ENCODE measurements around the gene DUS1L. TPM values are rescaled to one million over a fixed set of nuclear protein-coding genes. Genes with fewer than 3 reads are reported as not detected.

The DUS1L gene
- total and polyA plus RNA-seq, 9 donors: 15.0 to 72.4 (median 62.5) TPM

DNA sequence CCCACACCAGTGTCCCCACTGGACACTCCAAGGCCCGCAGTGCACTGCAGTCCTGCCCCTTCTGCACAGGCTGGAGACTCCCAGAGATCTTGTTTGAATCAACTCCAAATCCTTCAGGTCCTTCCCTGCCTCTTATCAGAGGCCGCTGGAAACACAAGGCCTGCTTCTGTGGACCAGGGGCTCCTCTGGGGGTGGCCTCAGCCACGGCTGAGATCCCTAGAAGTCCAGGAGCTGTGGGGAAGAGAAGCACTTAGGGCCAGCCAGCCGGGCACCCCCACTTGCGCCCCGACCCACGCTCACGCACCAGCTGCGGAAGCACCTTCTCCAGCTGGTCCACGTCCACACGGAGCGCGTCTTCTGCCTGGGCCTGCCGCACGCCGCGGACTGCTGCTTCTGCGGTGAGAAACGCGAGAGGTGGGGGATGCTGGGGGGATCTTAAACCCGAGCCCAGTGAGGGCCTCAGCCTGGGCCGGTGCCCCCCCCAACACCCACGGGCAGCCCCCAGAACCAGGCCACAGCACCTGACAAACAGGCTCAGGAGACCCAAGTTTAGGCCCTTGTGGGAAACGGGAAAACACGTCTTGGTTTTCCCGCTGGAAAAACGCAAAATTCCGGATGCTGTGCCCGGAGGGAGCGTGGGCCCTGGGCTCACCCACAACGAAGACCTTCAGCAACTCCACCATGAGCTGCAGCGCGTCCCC is 46.5 kb downstream of the DUS1L start:
- Histone ChIP-seq H3K4me3 (no peak overlapping the region), H3K27ac (no peak overlapping the region), H3K4me1 (ENCODE audit: insufficient read depth) (peaks cover 7% of the 10 kb centered on the region), H3K36me3 (no peaks in the 10 kb centered on the region), H3K27me3 (no peaks in the 10 kb centered on the region), H3K9me3 (no peaks in the 10 kb centered on the region)
- DNase-seq: no peak
- 65 to 70% (median 65%) methylated on average over 32 to 33 of the region's 33 CpGs for WGBS, 3 donors
- TF ChIP-seq, protein P1, sequence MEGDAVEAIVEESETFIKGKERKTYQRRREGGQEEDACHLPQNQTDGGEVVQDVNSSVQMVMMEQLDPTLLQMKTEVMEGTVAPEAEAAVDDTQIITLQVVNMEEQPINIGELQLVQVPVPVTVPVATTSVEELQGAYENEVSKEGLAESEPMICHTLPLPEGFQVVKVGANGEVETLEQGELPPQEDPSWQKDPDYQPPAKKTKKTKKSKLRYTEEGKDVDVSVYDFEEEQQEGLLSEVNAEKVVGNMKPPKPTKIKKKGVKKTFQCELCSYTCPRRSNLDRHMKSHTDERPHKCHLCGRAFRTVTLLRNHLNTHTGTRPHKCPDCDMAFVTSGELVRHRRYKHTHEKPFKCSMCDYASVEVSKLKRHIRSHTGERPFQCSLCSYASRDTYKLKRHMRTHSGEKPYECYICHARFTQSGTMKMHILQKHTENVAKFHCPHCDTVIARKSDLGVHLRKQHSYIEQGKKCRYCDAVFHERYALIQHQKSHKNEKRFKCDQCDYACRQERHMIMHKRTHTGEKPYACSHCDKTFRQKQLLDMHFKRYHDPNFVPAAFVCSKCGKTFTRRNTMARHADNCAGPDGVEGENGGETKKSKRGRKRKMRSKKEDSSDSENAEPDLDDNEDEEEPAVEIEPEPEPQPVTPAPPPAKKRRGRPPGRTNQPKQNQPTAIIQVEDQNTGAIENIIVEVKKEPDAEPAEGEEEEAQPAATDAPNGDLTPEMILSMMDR (IDR thresholded peaks at IDR 0.05): no peak
- TF ChIP-seq POLR2A (IDR thresholded peaks at IDR 0.05): no peak
- intact Hi-C loops (cut with DNase I): loop anchor here in 2 of 4 donors (5.0 kb wide), 1 partner anchor 57 kb away; the partner anchor contains the start of gene NOTUM (in 2 of the 2)

DNA sequence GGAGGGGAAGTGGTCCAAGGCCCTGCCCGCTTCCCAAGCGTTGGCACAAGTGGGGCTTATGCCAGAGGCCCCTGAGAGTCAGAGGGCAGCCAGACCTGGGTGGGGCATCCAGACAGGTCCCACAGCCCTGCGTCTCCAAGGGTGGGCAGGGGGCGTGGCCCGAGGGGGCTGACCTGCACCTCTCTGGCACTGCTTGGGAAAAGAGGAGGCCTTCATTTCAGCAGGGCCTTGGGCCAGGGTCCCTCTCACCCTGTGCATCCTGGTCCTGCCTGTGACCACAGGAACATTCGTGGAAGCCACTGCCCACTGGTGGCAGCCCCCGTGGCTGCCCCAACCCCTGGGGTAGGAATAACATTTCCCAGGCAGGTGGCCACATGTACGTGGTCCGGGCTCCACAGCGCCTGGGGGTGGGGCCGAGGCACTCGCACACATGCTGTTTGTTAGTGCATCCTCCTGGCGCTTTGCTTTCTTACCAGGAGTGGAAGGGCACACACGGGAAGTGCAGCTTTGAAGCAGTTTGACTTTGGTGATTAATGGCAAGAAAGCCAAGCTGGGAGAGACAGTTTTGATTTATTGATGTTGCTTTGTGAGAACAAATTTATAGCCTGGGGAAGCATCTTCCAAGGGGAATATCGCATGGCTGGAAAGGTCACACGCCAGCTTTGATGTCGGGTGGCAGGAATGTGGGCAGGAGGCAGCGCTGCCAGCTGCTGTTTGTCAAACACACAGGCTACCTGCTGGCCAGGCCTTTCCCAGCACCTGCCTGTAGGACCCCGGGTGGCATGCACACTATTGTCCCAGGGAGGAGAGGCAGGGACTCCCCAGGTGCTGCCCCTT is 47.2 kb downstream of the DUS1L start:
- 70 to 75% (median 72%) methylated on average over 19 of the region's 19 CpGs for WGBS, 3 donors
- Histone ChIP-seq H3K36me3 (no peaks in the 10 kb centered on the region), H3K27ac (no peak overlapping the region), H3K4me1 (ENCODE audit: insufficient read depth) (peaks cover 3% of the 10 kb centered on the region), H3K27me3 (no peaks in the 10 kb centered on the region), H3K9me3 (no peaks in the 10 kb centered on the region), H3K4me3 (no peak overlapping the region)
- intact Hi-C loops (cut with DNase I): loop anchor here in 2 of 4 donors (5.0 kb wide), 1 partner anchor 56 kb away; the partner anchor contains the start of gene NOTUM (in 2 of the 2)
- no peak for TF ChIP-seq POLR2A (IDR thresholded peaks at IDR 0.05)
- TF ChIP-seq EP300 (IDR thresholded peaks at IDR 0.05): no peak
- TF ChIP-seq, protein P1 (IDR thresholded peaks at IDR 0.05): no peak
- DNase-seq: no peak

DNA sequence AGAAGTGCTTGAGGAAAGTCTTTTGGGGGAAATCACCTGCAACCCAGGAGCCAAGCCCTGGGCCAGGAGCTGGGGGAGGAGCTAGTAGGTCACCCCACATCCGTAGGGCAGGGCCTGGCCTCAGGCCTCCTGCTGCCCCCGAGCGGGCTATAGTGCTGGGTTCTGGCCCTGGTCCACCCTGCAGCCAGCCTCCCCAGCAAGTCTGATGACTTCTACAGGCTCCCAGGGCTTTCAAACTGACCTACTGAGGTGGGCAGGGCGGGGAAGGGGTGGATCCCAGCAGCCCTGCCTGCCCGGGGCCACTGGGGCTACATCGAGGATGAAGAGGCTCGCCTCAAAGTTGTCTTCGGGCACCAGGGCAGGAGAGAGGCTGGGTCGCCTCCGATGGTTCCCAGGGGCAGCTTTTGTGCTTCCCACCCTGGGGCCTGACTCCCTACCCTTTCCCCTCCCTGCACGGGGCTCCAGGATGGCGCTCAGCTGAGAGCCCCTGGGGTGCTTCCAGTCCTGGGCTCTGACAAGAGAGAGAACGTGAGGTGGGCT is 47.9 kb downstream of the DUS1L start:
- H3K4me1 ChIP-seq (ENCODE audit: insufficient read depth): peaks cover 3% of the 10 kb centered on the region
- no peaks in the 10 kb centered on the region for H3K27me3 ChIP-seq
- intact Hi-C loops (cut with DNase I): loop anchor here in 2 of 4 donors (5.0 kb wide), 1 partner anchor 55 kb away; the partner anchor contains the start of gene NOTUM (in 2 of the 2)
- 78 to 89% (median 82%) methylated on average over 12 to 13 of the region's 13 CpGs for whole genome bisulfite sequencing, 3 donors
- no peak overlapping the region for H3K4me3 ChIP-seq
- no peak overlapping the region for H3K27ac ChIP-seq
- TF ChIP-seq EP300 (IDR thresholded peaks at IDR 0.05) (no peak), POLR2A (IDR thresholded peaks at IDR 0.05) (no peak)
- TF ChIP-seq, protein P1 (IDR thresholded peaks at IDR 0.05): no peak
- no peaks in the 10 kb centered on the region for H3K36me3 ChIP-seq
- H3K9me3 ChIP-seq: no peaks in the 10 kb centered on the region
- no peak for DNase-seq

DNA sequence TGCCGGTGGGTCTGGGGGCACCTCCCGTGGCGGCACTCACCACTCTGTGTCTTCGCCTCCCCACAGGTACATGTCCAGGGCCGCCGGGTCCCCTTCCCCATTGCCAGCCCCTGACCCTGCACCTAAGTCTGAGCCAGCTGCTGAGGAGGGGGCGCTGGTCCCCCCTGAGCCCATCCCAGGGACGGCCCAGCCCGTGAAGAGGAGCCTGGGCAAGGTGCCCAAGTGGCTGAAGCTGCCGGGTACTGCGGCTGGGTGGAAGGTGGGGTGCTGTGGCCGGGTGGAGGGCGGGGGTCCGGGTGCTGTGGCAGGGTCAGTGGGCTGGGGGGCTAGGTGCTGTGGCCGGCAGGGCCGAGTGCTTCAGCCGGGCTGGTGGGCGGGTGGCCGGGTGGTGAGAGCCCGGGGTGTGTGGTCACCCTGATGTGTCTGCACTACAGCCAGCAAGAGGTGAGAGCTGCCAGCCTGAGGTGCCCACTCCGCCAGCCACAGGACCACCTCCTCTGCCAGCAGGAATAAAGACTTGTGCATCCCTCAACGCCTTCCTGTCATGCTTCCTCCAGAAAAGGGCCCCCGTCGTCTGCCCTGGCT is 48.6 kb downstream of the DUS1L start:
- 83 to 89% (median 84%) methylated on average over 23 to 24 of the region's 24 CpGs for WGBS, 3 donors

More for the DNA sequence above, 48.6 kb downstream of the DUS1L start:
- Histone ChIP-seq H3K27me3 (no peaks in the 10 kb centered on the region), H3K4me3 (no peak overlapping the region), H3K4me1 (ENCODE audit: insufficient read depth) (peaks cover 3% of the 10 kb centered on the region), H3K9me3 (no peaks in the 10 kb centered on the region), H3K27ac (no peak overlapping the region), H3K36me3 (no peaks in the 10 kb centered on the region)
- no peak for DNase-seq
- intact Hi-C loops (cut with DNase I): loop anchor here in 2 of 4 donors (5.0 kb wide), 1 partner anchor 55 kb away; the partner anchor contains the start of gene NOTUM (in 2 of the 2)
- TF ChIP-seq EP300 (IDR thresholded peaks at IDR 0.05) (no peak), POLR2A (IDR thresholded peaks at IDR 0.05) (no peak)
- TF ChIP-seq, protein P1 (IDR thresholded peaks at IDR 0.05): no peak
